ENCODE data around the gene NASP.

NASP gene

DNA sequence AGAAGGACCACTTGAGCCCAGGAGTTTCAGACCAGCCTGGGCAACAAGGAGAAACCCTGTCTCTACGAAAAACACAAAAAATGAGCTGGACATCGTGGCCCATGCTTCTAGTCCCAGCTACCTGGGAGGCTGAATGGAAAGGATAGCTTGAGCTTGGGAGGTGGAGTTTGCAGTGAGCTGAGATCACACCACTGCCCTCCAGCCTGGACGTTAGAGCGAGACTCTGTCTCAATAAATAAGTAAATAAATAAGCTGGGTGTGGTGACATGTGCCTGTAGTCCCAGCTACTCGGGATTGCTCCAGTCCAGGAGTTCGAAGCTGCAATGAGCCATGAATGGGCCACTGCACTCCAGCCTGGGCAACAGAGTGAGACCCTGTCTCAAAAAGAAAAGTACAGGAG is 29.6 kb upstream of the NASP start:
- no peak for TF ChIP-seq REST (IDR thresholded peaks at IDR 0.05; ENCODE audit: low read depth)
- no peak for TF ChIP-seq TEAD4 (IDR thresholded peaks at IDR 0.05)

DNA sequence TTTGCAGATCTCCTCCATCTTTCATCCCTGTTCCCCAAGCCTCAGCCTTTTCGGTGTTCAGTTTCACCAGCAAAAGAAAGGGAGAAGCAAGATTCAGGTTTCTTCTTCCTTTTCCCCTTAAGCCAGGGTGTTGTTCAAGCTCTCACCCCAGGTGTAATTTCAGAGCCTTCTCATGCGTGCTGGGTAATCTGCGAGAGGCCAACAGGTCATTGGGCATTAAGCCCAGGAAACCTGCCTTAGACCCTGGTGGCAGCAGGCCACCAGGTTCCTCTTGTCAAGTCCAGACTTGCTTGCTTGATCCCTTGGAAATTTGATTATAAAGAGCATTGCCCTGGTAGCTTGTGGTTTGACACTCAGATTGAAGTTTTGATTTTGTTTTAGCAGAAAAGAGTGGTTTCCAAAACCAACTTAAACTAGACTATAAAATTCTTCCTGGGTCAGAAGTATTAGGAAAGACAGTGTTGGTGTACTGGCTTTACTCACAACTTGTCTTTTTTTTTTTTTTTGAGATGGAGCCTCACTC is 26.4 kb upstream of the NASP start:
- no peak for TF ChIP-seq EGR1 (IDR thresholded peaks at IDR 0.05)
- TF ChIP-seq YY1 (IDR thresholded peaks at IDR 0.05; ENCODE audit: low read depth): no peak
- no peak for TF ChIP-seq CREB1 (IDR thresholded peaks at IDR 0.05; ENCODE audit: low read depth)
- TF ChIP-seq, protein P1, sequence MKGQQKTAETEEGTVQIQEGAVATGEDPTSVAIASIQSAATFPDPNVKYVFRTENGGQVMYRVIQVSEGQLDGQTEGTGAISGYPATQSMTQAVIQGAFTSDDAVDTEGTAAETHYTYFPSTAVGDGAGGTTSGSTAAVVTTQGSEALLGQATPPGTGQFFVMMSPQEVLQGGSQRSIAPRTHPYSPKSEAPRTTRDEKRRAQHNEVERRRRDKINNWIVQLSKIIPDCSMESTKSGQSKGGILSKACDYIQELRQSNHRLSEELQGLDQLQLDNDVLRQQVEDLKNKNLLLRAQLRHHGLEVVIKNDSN (IDR thresholded peaks at IDR 0.05): no peak
- TF ChIP-seq FOXM1 (IDR thresholded peaks at IDR 0.05; ENCODE audit: borderline replicate concordance, low read depth): no peak
- no peak for TF ChIP-seq TAF1 (IDR thresholded peaks at IDR 0.05; ENCODE audit: low read depth)

DNA sequence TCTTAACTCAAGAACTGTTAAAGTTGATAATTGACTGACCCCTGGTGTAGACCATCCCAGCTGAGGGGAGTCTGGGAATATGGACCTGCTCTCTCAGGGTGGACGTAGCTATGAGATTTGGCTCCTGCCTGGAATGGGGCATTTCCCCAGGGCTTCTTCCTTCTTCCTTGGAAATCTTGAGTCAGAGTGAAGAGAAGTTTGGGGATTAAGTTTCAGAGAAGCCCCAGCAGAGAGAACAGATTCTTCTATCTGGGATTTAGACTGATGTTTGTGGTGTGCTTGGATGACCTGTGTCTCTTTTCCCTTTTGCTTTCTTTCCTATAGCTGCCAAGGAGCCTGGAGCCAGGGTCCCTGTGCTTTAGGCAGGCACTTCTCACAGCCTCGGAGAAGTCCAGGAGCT is 20.0 kb upstream of the NASP start:
- no peak for TF ChIP-seq YY1 (IDR thresholded peaks at IDR 0.05; ENCODE audit: low read depth)
- TF ChIP-seq CEBPB (IDR thresholded peaks at IDR 0.05): no peak
- TF ChIP-seq TEAD4 (IDR thresholded peaks at IDR 0.05): no peak
- TF ChIP-seq NFIC (IDR thresholded peaks at IDR 0.05): no peak
- no peak for TF ChIP-seq EGR1 (IDR thresholded peaks at IDR 0.05)
- TF ChIP-seq, protein P1 (IDR thresholded peaks at IDR 0.05): no peak
- TF ChIP-seq CREB1 (IDR thresholded peaks at IDR 0.05; ENCODE audit: low read depth): no peak
- TF ChIP-seq, protein P2, sequence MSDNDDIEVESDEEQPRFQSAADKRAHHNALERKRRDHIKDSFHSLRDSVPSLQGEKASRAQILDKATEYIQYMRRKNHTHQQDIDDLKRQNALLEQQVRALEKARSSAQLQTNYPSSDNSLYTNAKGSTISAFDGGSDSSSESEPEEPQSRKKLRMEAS (IDR thresholded peaks at IDR 0.05): no peak
- TF ChIP-seq RAD21 (IDR thresholded peaks at IDR 0.05; ENCODE audit: low read depth): no peak
- no peak for TF ChIP-seq TAF1 (IDR thresholded peaks at IDR 0.05; ENCODE audit: low read depth)
- TF ChIP-seq FOXM1 (IDR thresholded peaks at IDR 0.05; ENCODE audit: borderline replicate concordance, low read depth): no peak
- no peak for TF ChIP-seq TCF12 (IDR thresholded peaks at IDR 0.05; ENCODE audit: low read depth)
- no peak for TF ChIP-seq REST (IDR thresholded peaks at IDR 0.05; ENCODE audit: low read depth)
- TF ChIP-seq EP300 (IDR thresholded peaks at IDR 0.05; ENCODE audit: borderline replicate concordance): no peak
- no peak for TF ChIP-seq ZBTB7A (IDR thresholded peaks at IDR 0.05; ENCODE audit: low read depth)

DNA sequence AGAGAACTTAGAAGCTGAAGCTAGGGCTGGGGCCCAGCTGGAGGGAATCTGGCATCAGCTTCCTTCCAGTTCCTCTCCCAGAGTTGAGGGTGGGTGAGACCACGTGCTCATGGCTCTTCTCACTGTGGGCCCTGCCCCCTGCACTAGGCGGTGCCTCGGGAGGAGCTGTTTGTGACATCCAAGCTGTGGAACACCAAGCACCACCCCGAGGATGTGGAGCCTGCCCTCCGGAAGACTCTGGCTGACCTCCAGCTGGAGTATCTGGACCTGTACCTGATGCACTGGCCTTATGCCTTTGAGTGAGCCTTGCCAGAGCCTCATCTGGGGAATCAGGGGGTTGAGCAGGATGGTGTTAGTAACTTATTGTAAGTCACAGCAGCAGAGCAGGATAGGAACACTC is 17.1 kb upstream of the NASP start:
- no peak for TF ChIP-seq YY1 (IDR thresholded peaks at IDR 0.05; ENCODE audit: low read depth)
- TF ChIP-seq ZBTB7A (IDR thresholded peaks at IDR 0.05; ENCODE audit: low read depth): no peak
- TF ChIP-seq FOXM1 (IDR thresholded peaks at IDR 0.05; ENCODE audit: borderline replicate concordance, low read depth): no peak
- no peak for TF ChIP-seq CEBPB (IDR thresholded peaks at IDR 0.05)
- no peak for TF ChIP-seq REST (IDR thresholded peaks at IDR 0.05; ENCODE audit: low read depth)
- no peak for TF ChIP-seq TAF1 (IDR thresholded peaks at IDR 0.05; ENCODE audit: low read depth)
- TF ChIP-seq EP300 (IDR thresholded peaks at IDR 0.05; ENCODE audit: borderline replicate concordance): no peak

GRCh38 chr1:45567911-45568310 is 15.9 kb upstream of the NASP start:
- no peak for TF ChIP-seq TAF1 (IDR thresholded peaks at IDR 0.05; ENCODE audit: low read depth)
- no peak for TF ChIP-seq TCF12 (IDR thresholded peaks at IDR 0.05; ENCODE audit: low read depth)
- TF ChIP-seq TEAD4 (IDR thresholded peaks at IDR 0.05): no peak
- no peak for TF ChIP-seq FOXM1 (IDR thresholded peaks at IDR 0.05; ENCODE audit: borderline replicate concordance, low read depth)
- TF ChIP-seq, protein P2 (IDR thresholded peaks at IDR 0.05): no peak
- no peak for TF ChIP-seq ZBTB7A (IDR thresholded peaks at IDR 0.05; ENCODE audit: low read depth)
- TF ChIP-seq, protein P1 (IDR thresholded peaks at IDR 0.05): no peak
- TF ChIP-seq NFIC (IDR thresholded peaks at IDR 0.05): no peak
- no peak for TF ChIP-seq RAD21 (IDR thresholded peaks at IDR 0.05; ENCODE audit: low read depth)
- TF ChIP-seq CEBPB (IDR thresholded peaks at IDR 0.05): no peak
- no peak for TF ChIP-seq CREB1 (IDR thresholded peaks at IDR 0.05; ENCODE audit: low read depth)
- TF ChIP-seq EP300 (IDR thresholded peaks at IDR 0.05; ENCODE audit: borderline replicate concordance): no peak
- TF ChIP-seq YY1 (IDR thresholded peaks at IDR 0.05; ENCODE audit: low read depth): no peak
- TF ChIP-seq REST (IDR thresholded peaks at IDR 0.05; ENCODE audit: low read depth): no peak
- TF ChIP-seq EGR1 (IDR thresholded peaks at IDR 0.05): no peak

Data from Ishikawa (cell line).